Fibroblast of skin of left biceps (primary cell): ENCODE results near the gene GALE.
"Not testable (repeated sequence)": the region's sequence is repeated elsewhere in the genome, so short reads cannot be mapped to it uniquely, and the experiment has no call there.

Source experiments
- DNase-seq, 2 experiments: peaks; one replicate each; pipeline ENCODE4 v3.0.0-alpha.2; 2013; ENCODE audit warnings: low read depth in 2 of 2

The GALE gene

DNA sequence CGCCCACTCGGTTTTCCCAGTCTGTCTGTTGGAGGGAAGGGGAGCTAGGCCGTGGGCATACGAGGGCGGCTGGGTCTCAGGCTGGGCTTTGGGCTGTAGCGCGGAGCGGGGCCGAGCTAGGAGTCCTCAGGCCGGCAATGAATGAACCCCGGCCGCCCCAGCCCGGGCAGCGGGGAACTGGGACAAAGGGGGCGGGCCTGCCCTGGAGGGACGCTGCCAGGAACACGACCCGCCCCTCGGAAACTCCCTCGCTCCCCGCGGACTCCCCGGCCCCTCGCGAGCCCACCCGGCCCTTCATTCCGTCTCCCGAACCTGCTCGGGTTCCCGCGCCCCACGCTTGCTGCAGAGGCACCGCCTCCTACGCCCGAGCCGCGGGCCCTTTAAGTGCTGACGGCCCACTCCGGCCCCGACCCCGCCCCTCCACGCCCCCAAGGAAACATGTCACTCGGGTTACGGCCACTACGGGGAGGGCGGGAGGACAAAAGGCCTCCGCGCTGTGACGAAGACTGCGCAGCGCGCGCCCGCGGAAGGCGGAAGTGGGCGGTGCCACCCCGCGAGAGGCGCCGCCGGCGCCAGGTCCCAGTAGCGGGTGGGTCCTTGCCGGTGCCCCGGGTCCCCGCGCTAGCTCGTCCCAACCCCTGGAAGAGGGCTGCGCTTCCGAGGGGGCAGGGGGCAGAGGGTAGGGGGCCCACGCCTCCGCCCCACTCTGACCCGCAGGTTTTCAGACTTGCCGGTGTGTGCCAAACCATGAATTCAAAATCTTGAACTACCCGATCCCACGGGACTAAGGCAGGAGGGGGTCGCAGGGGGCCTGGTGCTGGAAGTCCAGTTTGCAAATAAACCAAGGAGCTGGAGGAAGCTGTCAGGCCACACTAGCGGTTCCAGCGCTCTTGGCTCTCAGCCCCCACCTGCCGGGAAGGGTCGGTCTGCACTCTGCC, at the start of gene GALE:
TSS of gene GALE (minus strand) at position 355 of the 938 bp plus-strand sequence. CDS start 1,747 bp downstream, outside the sequence.
- peak; percentile 79 to 80 for DNase-seq

DNA sequence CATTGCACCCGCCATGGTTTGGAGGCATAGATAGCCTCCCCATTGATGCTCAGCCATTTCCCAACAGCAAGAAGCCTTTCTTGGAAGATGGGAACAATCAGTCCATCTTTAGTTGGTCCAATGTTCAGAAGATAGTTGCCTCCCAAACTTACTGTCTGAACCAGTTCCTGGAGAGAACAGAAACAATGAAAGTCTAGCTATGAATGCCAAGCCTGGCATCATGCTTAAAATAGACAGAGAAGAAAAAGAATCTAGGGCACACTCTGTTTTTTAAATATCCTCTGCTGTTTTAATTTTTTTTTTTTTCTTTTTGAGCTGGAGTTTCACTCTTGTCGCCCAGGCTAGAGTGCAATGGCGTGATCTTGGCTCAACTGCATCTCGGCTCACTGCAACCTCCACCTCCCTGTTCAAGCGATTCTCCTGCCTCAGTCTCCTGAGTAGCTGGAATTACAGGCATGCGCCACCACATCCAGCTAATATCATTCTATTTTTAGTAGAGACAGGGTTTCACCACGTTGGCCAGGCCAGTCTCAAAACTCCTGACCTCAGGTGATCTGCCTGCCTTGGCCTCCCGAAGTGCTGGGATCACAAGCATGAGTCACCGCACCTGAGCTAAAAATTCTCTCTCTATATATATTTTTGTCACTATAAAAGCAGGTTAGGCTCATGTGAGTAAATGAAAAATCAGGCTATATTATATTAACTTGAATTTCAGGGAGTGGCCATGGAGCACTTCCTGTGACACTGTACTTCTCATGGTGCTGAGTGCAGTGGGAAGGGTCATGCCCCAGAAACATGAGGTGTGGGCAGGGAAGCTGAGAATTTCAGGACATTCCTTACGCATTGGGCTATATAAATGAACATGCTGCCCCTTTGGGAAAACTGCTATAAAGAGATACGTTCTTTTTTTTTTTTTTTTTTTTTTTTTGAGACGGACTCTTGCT, 48.4 kb upstream of the GALE start:
- DNase-seq, result no peak

DNA sequence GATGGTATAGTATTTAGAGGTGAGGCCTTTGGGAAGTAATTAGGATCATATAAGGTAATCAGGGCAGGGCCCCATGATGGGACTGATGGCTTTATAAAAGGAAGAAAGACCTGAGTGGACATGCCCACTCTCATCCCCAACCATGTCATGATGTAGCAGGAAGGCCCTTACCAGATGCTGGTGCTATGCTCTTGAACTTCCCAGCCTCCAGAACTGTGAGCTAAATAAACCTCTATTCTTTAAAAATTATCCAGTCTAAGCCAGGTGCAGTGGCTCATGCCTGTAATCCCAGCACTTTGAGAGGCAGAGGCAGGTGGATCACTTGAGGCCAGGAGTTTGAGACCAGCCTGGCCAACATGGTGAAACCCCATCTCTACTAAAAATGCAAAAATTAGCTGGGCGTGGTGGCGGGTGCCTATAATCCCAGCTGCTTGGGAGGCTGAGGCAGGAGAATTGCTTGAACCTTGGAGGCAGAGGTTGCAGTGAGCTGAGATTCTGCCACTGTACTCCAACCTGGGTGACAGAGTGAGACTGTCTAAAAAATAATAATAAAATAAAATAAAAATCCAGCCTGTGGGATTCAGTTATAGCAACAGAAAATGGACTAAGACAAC, 47.0 kb upstream of the GALE start:
- DNase-seq, result not testable (repeated sequence)

DNA sequence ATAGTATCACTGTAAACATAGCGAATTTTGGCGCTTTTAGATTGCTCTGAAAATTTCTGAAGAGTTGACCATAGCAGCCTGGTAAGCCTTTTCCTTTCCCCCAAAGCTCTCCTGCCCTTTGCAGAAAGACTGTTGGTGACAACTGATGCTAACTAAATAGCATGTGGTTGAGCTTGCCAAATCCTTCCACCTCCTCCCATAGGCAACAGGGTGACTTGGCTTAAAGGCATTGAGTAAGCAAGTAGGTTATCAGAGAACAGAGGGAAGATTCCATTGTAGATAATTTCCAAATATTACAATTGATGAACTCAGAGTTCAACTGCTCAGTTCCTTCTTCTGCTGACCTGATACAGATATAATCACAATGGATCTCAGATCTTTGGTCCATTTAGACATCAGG, 44.6 kb upstream of the GALE start:
- no peak for DNase-seq

DNA sequence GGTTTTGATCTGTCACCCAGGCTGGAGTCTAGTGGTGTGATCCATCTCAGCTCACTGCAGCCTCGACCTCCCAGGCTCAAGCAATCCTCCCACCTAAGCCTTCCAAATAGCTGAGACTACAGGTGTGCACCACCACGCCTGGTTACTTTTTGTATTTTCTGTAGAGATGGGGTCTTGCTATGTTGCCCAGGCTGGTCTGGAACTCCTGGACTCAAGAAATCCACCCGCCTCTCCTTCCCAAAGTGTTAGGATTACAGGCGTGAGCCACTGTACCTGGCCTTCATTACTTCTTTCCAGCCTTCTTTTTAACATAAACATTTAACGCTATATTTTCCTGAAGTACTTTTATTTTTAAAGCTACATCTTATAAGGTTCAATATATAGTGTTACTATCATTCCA, 43.1 kb upstream of the GALE start:
- no peak for DNase-seq

DNA sequence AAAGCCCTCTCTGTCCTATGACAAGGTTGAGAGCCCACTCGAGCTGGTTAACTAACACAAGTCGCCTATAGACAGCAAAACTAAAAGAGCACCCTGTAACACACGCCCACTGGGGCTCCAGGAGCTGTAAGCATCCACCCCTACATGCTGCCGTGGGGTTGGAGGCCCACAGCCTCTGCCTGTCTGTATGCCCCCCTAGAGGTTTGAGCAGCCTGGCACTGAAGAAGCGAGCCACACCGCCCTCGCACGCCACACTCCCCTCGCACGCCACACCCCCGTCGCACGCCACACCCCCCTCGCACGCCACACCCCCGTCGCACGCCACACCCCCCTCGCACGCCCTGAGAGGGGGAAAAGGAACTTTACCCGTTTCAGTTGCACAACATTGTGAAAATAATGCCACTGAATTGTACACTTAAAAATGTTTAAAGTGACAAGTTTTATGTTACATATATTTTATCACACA, 37.9 kb upstream of the GALE start:
- no peak for DNase-seq

DNA sequence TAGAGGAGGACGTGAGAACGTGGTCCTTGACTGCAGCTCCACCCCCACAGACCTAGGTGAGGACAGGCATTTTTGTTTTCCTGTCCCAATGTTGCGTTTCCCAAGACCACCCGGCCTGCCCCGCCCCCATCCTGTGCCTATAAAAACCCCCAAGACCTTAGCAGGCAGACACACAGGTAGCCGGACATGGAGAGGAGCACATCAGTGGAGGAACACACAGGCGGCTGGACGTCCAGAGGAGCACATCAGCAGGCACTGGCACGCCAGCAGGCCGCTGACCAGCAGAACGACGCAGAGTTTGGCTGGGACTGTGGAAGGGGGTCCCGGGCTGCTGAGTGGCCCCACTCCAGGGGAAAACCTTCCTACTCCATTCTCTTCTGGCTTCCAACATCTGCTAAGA, 37.4 kb upstream of the GALE start:
- no peak for DNase-seq

DNA sequence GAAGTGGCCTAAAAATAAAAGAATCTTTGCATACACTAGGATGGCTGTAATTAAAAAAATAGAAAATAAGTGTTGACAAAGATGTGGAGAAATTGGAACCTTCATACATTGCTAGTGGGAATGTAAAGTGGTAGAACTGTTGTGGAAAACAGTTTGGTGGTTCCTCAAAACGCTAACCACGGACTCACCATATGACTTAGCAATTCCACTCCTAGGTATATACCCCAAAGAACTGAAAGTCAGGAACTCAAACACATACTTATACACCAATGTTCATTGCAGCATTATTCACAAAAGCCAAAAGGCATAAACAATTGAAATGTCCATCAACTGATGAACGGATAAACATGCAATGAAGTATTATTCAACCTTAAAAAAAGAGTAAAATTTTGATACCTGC, 35.5 kb upstream of the GALE start:
- no peak for DNase-seq

DNA sequence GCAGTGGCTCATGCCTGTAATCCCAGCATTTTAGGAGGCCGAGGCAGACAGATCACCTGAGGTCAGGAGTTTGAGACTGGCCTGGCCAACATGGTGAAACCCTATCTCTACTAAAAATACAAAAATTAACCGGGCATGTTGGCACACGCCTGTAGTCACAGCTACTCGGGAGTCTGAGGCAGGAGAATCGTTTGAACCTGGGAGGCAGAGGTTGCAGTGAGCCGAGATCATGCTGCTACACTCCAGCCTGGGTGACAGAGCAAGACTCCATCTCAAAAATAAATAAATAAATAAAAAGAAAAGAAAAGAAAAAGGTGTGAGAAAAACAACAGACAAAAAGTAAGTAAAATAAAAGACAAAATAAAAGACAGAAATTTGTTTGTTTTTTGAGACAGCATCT, 33.6 kb upstream of the GALE start:
- DNase-seq, result not testable (repeated sequence)

DNA sequence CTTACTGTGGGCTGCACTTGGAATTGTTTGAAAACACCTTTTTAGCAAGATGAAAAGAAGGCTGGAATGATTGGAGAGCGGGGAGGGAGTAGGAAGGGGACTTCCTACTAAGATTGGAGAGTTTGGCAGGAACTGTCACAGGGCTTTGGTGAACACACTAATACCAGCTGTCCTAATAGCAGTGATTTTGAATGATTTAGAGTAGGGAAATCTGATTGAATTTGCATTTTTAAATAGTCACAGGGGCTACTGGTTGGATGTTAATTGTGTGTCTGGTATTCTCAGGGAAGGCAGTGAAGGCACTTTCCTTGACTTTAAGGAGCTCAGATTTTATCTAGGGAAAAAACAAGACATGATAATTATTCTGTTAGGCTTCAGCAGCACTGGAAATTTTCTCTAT, 27.2 kb upstream of the GALE start:
- no peak for DNase-seq

DNA sequence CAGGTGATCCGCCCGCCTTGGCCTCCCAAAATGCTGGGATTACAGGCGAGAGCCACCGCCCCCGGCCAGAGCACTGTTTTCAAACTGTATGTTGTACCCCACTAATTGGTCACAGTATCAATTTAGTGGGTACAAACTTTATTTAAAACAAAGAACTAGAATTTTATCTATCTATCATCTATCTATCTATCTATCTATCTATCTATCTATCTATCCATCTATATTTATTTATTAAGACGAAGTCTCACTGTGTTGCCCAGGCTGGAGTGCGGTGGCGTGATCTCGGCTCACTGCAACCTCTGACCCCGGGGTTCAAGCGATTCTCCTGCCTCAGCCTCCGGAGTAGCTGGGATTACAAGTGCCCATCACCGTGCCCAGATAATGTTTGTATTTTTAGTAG, 26.0 kb upstream of the GALE start:
- not testable (repeated sequence) for DNase-seq

DNA sequence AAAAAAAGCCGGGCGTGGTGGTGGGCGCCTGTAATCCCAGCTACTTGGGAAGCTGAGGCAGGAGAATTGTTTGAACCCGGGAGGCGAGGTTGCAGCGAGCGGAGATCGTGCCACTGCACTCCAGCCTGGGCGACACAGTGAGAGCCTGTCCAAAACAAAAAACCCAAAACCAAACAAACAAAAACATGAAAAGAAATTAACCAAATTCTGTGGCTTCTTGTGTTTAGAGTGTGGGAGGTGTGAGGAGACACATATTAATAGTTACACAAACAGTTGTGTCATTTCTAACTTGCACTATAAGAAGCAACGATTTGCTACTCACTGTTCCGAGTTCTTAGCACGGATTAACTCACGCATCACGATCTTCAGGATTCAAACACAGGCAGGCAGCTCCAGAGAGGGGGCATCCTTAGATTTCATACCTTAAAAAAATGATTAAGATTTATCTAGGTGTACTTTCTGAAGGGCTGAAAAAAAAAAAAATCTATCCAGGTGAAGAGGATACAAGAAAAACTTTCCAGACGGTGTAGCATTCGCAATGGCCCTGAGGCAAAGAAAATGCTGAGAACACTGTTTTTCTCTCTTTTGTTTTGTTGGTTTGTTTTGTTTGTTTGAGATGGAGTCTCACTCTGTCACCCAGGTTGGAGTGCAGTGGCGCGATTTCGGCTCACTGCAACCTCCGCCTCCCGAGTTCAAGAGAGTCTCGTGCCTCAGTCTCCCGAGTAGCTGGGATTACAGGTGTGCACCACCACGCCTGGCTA, 25.4 kb upstream of the GALE start:
- no peak for DNase-seq

DNA sequence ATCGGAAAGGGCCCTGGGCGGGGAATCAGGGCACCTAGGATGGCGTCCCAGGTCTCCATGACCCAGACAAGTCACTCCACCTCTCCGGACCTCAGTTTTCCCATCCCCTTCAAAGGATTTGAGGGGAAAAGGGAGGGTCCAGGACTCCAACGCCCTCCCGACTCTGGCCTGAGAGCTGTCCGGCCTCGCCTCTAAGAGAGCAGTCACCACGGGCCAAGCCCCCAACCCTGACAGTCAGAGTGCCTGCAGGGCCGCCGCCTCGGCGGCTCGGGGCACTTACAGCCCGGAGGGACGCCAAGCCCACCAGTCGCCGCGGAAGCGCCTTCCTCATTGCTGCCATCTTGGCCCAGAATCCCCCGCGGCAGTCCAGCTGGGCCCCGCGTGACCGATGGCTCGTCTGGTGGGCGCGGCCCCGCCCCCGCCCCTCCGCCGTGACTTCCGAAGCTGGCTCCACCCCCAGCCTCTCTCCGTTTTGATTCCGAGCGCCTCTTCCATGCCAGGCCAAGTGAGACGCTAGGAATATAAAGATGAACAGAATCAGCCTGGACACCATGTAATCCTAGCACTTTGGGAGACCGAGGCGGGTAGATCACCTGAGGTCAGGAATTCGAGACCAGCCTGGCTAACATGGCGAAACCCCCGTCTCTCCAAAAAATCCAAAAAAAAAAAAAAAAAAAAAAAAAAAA, 24.7 kb upstream of the GALE start, which contains the start of gene HMGCL:
TSS of gene HMGCL (minus strand) at position 354 of the 686 bp plus-strand sequence. CDS start at position 340, 14 bp downstream.
- DNase-seq, result peak; percentile 57 to 62

DNA sequence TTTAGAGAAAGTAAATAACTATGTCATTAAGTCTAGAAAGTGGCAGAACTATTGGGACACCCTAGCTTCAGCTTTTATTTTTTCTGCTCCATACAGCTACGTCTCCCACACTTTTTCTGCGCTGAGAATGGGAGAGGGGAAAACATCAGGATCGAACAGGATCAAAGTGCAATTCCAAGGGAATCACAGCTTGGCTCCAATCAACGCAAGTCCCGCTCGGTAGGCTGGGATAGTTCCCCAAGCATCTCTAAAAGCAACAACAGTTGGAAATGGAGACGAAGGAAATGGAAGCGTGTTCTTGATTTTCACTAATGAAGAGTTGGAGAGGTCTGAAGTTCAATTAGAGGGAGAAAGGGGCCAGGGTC, 24.1 kb upstream of the GALE start:
- no peak for DNase-seq

DNA sequence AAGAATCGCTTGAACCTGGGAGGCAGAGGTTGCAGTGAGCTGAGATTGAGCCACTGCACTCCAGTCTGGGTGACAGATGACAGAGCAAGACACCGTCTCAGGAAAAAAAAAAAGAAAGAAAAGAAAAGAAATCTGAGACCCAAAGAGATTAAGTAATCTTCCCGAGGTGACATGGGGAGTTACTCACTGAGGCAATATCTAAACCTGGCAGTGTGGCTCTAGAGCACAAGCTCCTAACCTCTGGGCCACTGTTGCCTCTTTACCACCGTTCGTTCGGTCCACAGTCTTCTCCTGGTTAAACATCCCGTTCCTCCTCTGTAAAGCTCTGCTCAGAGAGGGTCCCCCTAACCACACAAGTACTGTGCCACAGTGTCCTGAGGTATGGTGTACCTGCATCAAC, 23.2 kb upstream of the GALE start:
- DNase-seq, result no peak

DNA sequence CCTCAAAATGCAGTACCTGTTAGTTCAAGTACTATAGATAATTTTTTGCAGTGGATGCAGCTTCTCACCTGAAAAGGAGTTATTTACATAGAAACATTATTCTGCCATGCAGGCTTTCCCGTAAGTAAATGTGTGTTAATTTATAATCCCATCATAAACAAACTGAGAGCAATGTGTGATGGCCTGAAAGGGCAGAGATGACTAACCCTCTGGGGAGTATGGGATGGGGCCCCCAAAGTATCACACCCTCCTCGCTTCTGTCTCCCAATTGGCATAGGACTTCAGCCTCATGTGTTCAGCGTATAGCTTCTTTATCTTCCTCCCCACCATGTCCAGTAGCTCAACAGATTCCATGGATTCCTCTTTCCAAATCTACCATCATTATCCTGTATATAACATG, 17.1 kb upstream of the GALE start:
- DNase-seq, result no peak

DNA sequence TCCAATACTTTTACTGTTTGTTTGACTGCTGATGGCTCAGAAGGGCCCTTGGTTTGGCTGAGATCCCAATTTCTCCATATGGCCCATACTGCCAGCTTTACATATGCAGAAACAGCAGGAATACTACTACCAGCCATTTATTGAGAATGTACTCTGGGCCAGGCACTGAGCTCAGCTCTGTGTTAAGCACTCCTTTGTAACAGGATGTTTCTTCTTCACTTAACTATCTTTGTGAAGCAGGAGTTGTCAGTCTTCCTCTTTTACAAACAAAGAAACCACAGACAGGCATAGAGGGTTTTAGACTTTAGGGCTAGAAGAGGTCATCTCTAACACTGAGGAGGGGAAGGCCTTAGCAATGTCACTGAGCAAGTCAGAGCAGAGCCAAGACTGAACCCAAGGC, 16.4 kb upstream of the GALE start:
- no peak for DNase-seq

DNA sequence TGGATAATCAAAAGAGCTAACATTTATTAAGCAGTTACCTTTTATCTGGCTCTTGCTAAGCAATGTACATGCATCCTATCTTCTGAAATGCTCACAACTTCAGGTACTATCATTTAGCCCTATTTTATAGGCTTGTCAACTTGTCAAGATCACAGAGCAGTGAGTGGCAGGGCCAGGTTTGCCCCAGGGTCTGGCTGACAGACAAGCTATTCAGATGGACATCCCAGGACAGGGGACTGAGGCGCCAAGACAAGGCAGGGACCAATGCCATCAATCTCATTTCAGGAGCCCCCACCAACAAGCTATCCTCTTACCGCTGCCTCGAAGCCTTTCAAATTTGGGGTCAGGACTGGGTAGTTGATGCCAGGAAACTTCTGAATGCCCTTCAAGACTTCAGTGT, 15.8 kb upstream of the GALE start:
- no peak for DNase-seq

DNA sequence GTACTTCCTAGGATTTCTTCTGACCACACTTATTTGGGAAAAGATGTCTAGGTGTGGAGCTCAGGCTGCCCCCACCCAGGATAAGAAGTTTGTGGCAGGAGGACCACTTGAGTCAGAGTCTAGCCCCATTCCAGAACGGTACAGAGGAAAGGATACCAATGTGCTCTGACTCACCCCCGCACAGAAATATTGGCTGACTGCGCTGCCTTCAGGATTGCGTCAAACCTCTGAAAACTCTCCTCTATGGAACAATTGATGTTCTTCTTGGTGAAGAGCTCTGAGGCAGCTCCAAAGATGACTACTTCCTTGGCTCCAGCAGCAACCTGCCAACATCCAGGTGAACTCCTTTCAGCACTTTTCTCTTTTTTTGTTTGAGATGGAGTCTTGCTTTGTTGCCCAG, 13.5 kb upstream of the GALE start:
- DNase-seq, result no peak

DNA sequence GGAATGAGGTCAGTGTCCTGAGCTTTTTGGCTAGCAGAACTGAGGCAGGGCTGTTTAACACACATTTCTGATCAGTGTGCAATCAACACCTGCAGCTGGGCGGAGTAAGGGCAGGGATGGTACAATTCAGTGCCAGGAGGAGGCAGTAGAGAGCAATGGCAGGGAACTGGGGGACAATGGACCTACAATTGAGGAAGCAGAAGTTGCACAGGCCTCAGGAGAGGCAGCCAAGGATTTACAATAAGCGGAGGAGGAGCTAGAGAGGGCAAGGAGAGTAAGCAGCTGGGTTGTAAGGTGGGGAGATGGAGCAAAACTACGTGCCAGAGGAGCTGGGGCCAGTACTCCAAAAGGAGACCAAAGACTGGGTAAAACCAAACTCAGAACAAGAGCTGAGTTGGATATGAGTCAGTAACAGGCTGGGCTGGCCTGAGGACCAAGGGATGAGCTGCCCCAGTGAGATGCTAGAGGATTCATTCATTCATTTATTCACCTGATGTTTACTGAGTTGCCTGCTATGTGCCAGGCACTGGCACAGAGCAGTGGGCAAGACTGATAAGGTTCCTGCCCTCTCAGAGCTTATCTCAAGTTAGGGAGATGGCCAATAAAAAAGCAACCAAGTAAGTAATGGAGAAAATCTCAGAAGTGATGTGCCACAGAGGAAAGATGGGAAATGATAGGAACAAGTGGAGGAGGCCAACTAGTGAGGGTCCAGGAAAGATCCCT, 10.4 kb upstream of the GALE start:
- DNase-seq, result no peak
